Muscle layer of duodenum (tissue), 2 donors: ENCODE measurements around the gene POLR1A.

ENCODE experiments used
- H3K27ac ChIP-seq: one replicate; pipeline ENCODE4 v1.7.0; 2013; ENCODE audit warnings: mild to moderate bottlenecking, low read length
- H3K27me3 ChIP-seq: one replicate; pipeline ENCODE4 v1.7.0; 2013; ENCODE audit warnings: low read depth, mild to moderate bottlenecking, control low read depth, low read length
- H3K36me3 ChIP-seq, 2 donors: one replicate each; pipeline ENCODE4 v1.7.0; 2013; ENCODE audit warnings: low read length in 2 of 2, control low read depth in 1 of 2, mild to moderate bottlenecking in 1 of 2; ENCODE audit not compliant: insufficient read depth in 2 of 2, control insufficient read depth in 1 of 2
- H3K4me1 ChIP-seq, 2 donors: one replicate each; pipeline ENCODE4 v1.7.0; 2013; ENCODE audit warnings: low read length in 2 of 2, mild to moderate bottlenecking in 2 of 2, control low read depth in 1 of 2, moderate library complexity in 1 of 2; ENCODE audit not compliant: insufficient read depth in 2 of 2, control insufficient read depth in 1 of 2
- H3K4me3 ChIP-seq, 2 donors: one replicate each; pipeline ENCODE4 v1.7.0; 2013; ENCODE audit warnings: low read length in 2 of 2, low read depth in 1 of 2, mild to moderate bottlenecking in 1 of 2
- H3K9me3 ChIP-seq, 2 donors: one replicate each; pipeline ENCODE4 v1.7.0; 2013; ENCODE audit warnings: low read length in 2 of 2, control low read depth in 1 of 2, mild to moderate bottlenecking in 1 of 2; ENCODE audit not compliant: control insufficient read depth in 1 of 2
- donor health status: healthy.

Gene POLR1A

GRCh38 chr2:86070868-86071267, 34.8 kb downstream of the POLR1A start:
- Histone ChIP-seq H3K36me3 (peaks cover 30 to 40% of the 10 kb centered on the region in 2 donors), H3K4me1 (peaks cover 0 to 23% of the 10 kb centered on the region in 2 donors), H3K4me3 (no peak overlapping the region), H3K9me3 (no peaks in the 10 kb centered on the region), H3K27me3 (no peaks in the 10 kb centered on the region), H3K27ac (no peak overlapping the region)

DNA sequence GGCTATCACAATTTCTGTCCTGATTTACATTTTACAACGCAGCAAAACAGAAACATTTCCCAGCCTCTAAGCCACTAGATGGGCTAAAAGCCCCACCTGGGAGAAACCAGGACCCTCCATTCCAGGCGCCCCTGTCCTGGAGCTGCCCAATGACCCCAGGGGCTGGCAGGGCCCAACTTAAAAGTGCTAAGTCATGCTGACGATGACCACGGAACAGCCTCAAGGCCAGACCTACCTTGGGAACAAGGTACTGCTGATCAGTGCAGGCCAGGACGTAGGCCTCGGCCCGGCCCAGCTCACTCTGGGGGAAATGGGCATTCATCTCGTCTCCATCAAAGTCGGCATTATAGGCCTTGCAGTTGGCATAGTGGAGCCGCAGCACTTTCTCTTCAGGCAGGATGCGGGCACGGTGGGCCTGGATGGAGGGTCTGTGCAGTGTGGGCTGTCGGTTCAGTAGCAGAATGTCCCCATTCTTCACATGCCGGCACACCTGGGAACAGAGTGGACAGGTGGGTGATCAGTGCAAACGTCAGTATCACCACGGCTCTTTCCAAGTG, 35.8 kb downstream of the POLR1A start:
- H3K4me3 ChIP-seq = no peak overlapping the region
- no peak overlapping the region for H3K27ac ChIP-seq
- peaks cover 30 to 42% of the 10 kb centered on the region in 2 donors for H3K36me3 ChIP-seq
- no peaks in the 10 kb centered on the region for H3K9me3 ChIP-seq
- no peaks in the 10 kb centered on the region for H3K27me3 ChIP-seq
- H3K4me1 ChIP-seq = peaks cover 0 to 26% of the 10 kb centered on the region in 2 donors

- Histone ChIP-seq H3K4me1 (peaks cover 0 to 26% of the 10 kb centered on the region in 2 donors), H3K4me3 (no peak overlapping the region), H3K9me3 (no peaks in the 10 kb centered on the region), H3K27me3 (no peaks in the 10 kb centered on the region), H3K36me3 (peaks cover 29 to 41% of the 10 kb centered on the region in 2 donors), H3K27ac (no peak overlapping the region)
These were observed 36.5 kb downstream of the POLR1A start for GRCh38 chr2:86069091-86069685.

GRCh38 chr2:86068648-86069047, 37.0 kb downstream of the POLR1A start:
- H3K9me3 ChIP-seq = no peaks in the 10 kb centered on the region
- H3K27me3 ChIP-seq = no peaks in the 10 kb centered on the region
- H3K4me1 ChIP-seq = peaks cover 0 to 26% of the 10 kb centered on the region in 2 donors
- H3K36me3 ChIP-seq = peaks cover 29 to 41% of the 10 kb centered on the region in 2 donors
- H3K4me3 ChIP-seq = no peak overlapping the region
- H3K27ac ChIP-seq = no peak overlapping the region

DNA sequence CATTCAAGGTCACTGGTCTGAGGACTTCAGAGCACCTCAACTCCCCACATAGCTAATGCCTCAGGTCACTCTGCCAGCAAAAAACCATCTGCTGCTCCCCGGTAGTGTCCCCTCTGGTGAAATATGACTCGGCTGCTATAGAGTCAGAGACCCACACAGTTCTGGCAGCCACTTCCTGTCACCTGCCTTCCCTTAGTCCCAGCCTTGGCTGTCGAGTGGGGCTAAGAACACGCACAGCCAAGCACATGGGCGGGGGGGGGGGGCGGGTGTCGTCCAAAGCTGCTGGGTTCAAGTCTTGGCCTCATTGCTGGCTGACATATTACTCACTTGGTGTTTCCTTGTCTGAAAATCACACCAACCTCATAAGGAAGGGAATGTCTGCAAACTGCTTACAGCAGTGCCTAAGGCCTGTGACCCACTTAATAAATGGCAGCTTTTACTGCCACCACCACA, 37.5 kb downstream of the POLR1A start:
- H3K4me3 ChIP-seq = no peak overlapping the region
- peaks cover 27 to 44% of the 10 kb centered on the region in 2 donors for H3K36me3 ChIP-seq
- H3K27ac ChIP-seq = no peak overlapping the region
- peaks cover 0 to 24% of the 10 kb centered on the region in 2 donors for H3K4me1 ChIP-seq
- no peaks in the 10 kb centered on the region for H3K27me3 ChIP-seq
- no peaks in the 10 kb centered on the region for H3K9me3 ChIP-seq

- Histone ChIP-seq H3K9me3 (no peaks in the 10 kb centered on the region), H3K27me3 (no peaks in the 10 kb centered on the region), H3K27ac (no peak overlapping the region), H3K4me1 (peaks cover 0 to 12% of the 10 kb centered on the region in 2 donors), H3K36me3 (peaks cover 27 to 54% of the 10 kb centered on the region in 2 donors), H3K4me3 (no peak overlapping the region)
These were observed 38.8 kb downstream of the POLR1A start for GRCh38 chr2:86066915-86067314.

- H3K4me1 ChIP-seq = peaks cover 0 to 12% of the 10 kb centered on the region in 2 donors
- no peak overlapping the region for H3K4me3 ChIP-seq
- no peaks in the 10 kb centered on the region for H3K27me3 ChIP-seq
- H3K36me3 ChIP-seq = peaks cover 31 to 54% of the 10 kb centered on the region in 2 donors
- H3K27ac ChIP-seq = no peak overlapping the region
- H3K9me3 ChIP-seq = no peaks in the 10 kb centered on the region
These were observed 39.6 kb downstream of the POLR1A start for GRCh38 chr2:86066007-86066578.

GRCh38 chr2:86065512-86065911, 40.2 kb downstream of the POLR1A start:
- peaks cover 0 to 12% of the 10 kb centered on the region in 2 donors for H3K4me1 ChIP-seq
- H3K27ac ChIP-seq = no peak overlapping the region
- H3K9me3 ChIP-seq = no peaks in the 10 kb centered on the region
- peaks cover 36 to 55% of the 10 kb centered on the region in 2 donors for H3K36me3 ChIP-seq
- H3K4me3 ChIP-seq = no peak overlapping the region
- no peaks in the 10 kb centered on the region for H3K27me3 ChIP-seq

GRCh38 chr2:86064006-86064405, 41.7 kb downstream of the POLR1A start:
- H3K36me3 ChIP-seq = peaks cover 33 to 43% of the 10 kb centered on the region in 2 donors
- no peak overlapping the region for H3K27ac ChIP-seq

GRCh38 chr2:86062043-86062442, 43.6 kb downstream of the POLR1A start:
- H3K9me3 ChIP-seq = no peaks in the 10 kb centered on the region
- peaks cover 31 to 37% of the 10 kb centered on the region in 2 donors for H3K36me3 ChIP-seq
- no peak overlapping the region for H3K27ac ChIP-seq
- no peaks in the 10 kb centered on the region for H3K27me3 ChIP-seq
- no peak overlapping the region for H3K4me3 ChIP-seq
- peaks cover 0 to 12% of the 10 kb centered on the region in 2 donors for H3K4me1 ChIP-seq

More at GRCh38 chr2:86064006-86064405, 41.7 kb downstream of the POLR1A start:
- Histone ChIP-seq H3K4me3 (no peak overlapping the region), H3K27me3 (no peaks in the 10 kb centered on the region), H3K9me3 (no peaks in the 10 kb centered on the region), H3K4me1 (peaks cover 0 to 12% of the 10 kb centered on the region in 2 donors)

- Histone ChIP-seq H3K27ac (no peak overlapping the region), H3K36me3 (peaks cover 37 to 40% of the 10 kb centered on the region in 2 donors), H3K4me1 (no peaks in the 10 kb centered on the region), H3K27me3 (no peaks in the 10 kb centered on the region), H3K9me3 (no peaks in the 10 kb centered on the region), H3K4me3 (no peak overlapping the region)
These were observed 48.9 kb downstream of the POLR1A start for GRCh38 chr2:86056590-86057331.
